Keratinocyte (primary cell): Measurements from ENCODE around the gene PTPRT.

Source experiments
- EZH2 ChIP-seq: IDR thresholded peaks from one replicate; pipeline ENCODE4 v1.6.1; 2012; ENCODE audit warnings: inconsistent platforms, mild to moderate bottlenecking, low read length, moderate library complexity
- TF ChIP-seq, protein P1 (sequence below), 3 experiments: IDR thresholded peaks in 1 of 3; conservative IDR thresholded peaks in 1 of 3; optimal IDR thresholded peaks in 1 of 3; 2 replicates in 2 of 3; 3 replicates in 1 of 3; pipeline versions ENCODE3 to v1.5.1; 2011; ENCODE audit warnings: low read length in 3 of 3, mild to moderate bottlenecking in 3 of 3, moderate library complexity in 2 of 3, control low read depth in 1 of 3, inconsistent platforms in 1 of 3; ENCODE audit not compliant: insufficient read depth in 2 of 3; ENCODE audit errors: extremely low read depth in 1 of 3

GRCh38 chr20:42506397-42506796, 683.3 kb downstream of the PTPRT start:
- TF ChIP-seq, protein P1, sequence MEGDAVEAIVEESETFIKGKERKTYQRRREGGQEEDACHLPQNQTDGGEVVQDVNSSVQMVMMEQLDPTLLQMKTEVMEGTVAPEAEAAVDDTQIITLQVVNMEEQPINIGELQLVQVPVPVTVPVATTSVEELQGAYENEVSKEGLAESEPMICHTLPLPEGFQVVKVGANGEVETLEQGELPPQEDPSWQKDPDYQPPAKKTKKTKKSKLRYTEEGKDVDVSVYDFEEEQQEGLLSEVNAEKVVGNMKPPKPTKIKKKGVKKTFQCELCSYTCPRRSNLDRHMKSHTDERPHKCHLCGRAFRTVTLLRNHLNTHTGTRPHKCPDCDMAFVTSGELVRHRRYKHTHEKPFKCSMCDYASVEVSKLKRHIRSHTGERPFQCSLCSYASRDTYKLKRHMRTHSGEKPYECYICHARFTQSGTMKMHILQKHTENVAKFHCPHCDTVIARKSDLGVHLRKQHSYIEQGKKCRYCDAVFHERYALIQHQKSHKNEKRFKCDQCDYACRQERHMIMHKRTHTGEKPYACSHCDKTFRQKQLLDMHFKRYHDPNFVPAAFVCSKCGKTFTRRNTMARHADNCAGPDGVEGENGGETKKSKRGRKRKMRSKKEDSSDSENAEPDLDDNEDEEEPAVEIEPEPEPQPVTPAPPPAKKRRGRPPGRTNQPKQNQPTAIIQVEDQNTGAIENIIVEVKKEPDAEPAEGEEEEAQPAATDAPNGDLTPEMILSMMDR (optimal IDR thresholded peaks at IDR 0.05 in 1 of 3, IDR thresholded peaks at IDR 0.05 in 1 of 3, conservative IDR thresholded peaks at IDR 0.05 in 1 of 3; ENCODE audit: extremely low read depth in 1 of 3, insufficient read depth in 2 of 3, low read length in 3 of 3) = no peak
- TF ChIP-seq EZH2 = no peak
